COLO668 (cell line): ENCODE measurements around the gene CYP11A1.

Experiments used
- DNase-seq: peaks from one replicate; lab custom pipeline; 2025; ENCODE audit not compliant: unreplicated experiment; lab: John Stamatoyannopoulos, UW

CYP11A1 gene

DNA sequence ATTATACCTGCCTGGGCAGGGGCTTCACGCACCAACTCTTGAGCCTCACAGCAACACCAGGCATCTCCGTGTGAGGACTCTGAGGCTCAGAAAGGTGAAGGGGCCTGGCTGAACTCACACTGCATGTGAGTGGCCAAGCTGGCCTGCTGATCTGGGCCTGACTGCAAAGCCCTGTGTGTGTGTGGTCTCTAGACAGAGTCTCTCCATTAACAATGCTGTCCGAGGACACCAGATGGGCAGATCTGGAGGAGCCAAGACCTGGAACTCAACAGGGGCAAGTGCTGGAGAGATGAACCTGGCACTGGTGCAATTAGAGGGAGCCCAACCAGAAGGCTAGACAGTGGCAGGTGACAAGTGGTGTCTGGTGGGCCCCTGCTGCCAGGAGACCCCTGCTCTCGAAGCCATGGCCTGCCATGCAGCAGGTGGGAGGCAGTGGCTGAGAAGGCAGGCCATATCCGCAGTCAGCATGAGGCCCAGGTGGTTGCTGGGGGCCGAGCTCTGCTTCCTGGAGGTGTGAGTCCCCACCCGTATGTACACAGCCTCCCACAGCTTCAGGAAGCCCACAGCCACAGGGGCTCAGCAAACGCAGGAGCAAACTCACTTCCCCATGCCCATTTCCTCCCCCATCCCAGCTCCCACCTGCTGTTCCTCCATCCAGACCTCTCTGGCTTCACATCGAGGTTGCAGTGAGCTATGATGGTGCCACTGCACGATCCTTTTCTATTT lies 39.0 kb downstream of the CYP11A1 start:
- peak; percentile 37 for DNase-seq

DNA sequence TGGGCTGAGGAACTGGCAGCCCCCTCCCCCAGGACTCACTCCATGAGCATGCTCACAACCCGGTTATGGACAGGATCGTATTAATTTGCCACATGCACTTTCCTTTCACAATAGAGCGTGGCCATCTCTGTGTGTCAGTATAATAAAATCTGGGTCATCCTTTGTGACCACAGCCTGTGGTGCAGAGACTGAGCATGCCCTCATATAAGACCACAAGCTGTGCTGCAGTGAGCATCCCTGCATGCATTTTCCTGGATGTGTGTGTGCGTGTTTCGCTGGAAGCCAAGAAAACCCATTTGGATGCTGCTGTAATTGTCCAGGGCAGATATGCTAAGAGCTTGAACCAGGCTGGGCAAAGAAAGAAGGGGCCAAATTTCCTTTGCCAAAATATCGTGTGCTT lies 39.7 kb downstream of the CYP11A1 start:
- DNase-seq: no peak

DNA sequence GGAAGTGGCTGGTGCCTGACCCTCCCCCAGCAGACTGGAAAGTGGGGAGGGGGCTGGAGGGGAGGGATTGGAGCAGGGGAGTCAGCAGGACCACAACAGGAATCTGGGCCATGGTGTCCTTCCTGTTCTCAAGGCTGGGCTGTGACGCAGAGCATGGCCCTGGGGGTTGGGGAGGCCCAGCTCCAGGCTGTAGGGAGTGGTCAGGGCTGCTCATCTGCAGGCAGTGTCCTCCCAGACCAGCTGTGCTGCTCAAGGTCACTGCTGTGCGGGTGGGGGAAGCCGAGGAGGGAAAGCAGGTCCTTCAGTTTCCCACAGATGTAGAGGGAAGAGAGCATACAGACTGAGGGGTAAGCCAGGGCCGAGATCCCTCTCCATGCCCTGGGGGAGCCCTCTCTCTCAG lies 40.7 kb downstream of the CYP11A1 start:
- DNase-seq: no peak

DNA sequence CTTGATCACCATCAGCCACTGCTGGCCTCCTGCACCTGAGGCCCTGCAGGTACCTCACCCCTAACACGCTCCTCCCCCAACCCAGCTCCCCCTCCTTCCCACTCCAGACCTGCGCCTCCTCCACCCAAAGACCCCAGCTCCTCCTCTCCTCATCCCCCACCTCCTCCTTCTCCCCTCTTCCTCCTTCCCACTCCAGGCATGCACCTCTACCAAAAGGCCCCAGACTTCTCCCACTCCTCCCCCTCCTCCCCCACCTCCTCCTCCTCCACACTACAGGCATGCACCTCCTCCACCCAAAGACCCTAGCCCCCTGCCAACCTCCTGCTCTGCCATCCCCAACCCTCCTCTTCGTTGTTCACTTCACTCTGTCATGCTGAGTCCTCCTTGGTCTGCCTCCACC lies 42.7 kb downstream of the CYP11A1 start:
- no peak for DNase-seq

DNA sequence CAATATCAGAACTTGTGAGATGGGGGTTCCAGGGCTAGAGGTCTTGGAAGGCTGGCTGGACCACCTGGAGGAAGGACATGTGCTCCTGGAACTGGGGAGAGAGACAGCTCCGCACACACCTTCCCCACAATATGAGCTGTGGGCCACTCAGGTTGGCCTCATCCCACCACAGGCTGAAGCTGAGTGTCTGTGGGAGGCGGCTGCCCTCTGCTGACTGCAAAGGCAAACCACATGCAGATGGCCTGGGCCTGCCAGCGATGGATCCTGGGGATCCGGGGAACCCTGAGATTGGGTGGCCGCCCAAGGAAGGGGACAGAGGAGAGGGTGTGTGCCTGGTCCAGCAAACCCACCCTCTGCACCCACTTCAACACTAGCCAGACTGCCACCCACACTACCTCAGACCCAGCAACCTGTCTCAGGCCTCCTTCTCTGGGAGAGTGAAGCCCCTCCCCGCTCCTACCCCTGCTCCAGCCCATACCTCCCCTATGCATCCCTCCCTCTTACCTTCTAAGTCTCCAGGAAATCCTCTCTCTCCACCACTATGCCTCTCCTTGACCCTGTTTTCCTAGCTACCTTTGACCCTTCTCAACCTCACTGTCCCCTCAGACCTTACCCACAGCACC lies 44.8 kb downstream of the CYP11A1 start:
- peak; percentile 68 for DNase-seq

DNA sequence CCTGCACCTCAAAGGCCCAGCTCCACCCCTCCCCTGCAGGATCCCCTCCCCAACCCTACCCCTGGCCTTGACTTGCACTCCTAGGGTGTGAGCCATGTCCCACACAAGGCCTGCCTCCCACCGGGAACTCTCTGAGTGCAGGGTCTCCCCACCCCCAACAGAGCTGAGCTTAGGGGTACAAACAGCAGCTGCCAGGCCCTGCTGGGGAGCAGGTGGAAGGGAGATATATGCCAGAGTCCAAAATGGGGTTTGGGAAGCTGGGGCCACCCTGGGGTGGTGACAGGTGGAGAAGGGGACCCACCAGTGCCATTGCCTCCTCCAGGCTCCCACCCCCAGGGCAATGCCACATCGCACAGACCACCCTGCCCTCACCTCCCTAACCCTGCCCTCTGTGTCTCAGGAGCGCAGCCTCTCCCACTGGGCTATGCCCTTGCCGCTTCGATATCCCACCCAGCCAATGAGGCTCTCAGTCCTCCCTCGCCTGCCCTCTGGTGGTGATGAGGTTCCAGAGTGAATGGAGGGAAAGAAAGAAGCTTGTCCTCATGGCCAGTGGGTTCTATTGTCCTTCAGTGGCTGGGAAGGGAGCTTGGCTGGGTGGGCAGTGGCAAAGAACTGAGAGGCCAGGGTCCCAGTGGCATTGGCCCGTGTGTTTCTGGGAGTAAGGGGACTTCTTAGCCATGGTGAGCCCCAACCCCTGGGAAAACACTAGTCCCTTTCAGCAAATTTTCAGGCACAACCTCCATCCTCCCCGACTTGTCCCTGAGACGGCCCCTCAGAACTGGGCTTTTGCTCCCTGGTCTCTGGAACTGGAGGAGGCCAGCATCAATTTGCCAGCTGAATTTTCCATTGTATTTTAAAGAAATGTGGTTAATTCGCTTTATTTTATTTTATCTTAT lies 46.8 kb downstream of the CYP11A1 start:
- peak; percentile 57 for DNase-seq

DNA sequence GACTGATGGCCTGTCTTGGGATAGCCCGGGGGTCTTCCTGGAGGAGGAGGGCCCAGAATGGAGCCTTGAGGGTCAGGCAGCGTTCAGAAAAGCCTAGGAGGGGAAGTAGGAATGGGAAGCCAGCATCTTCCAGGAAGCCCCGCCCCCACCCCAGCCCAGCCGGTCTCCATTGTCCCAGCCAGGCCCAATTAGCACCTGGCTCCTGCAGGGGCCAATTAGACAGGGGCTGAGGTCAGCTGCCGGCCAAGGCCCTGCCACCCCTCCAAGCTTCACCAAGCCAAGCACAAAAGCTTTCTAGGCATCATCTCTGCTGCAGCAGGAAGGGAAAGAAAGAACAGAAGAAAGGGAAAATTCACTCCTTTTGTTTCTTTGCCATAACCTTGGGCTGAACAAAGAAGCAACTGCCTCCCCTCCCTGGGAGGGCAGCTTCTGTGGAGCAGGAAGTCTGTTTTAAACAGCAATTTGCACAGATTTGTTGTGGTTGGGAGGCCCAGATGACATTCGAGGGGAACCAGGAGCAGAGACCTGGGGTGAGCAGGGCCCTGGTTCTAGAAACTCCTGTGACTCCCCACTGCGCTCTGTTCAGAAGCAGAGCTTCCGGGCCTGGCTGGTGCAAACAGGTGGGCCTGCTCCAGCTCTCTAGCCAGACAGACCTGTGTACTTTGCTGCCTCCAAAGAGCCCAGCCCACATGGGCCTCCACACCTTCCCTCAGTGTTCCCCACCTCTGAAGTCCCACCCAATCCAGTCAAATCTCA lies 47.7 kb downstream of the CYP11A1 start:
- peak; percentile 45 for DNase-seq

DNA sequence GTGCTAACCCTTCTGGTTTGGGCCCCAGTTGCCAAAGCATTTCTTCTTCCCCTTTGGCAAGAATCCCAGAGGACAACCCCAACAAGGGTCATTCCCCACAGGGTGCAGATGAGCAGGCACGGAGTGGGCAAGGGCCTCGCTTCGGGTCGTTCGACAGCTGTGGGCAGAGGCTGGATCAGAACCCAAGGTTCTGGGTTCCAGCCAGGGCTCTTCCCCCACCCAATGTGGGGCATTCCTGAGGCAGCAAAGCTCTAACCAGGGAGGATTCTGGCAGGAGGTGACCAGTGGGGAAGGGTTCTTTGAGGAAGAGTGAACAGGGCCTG lies 48.3 kb downstream of the CYP11A1 start:
- no peak for DNase-seq

DNA sequence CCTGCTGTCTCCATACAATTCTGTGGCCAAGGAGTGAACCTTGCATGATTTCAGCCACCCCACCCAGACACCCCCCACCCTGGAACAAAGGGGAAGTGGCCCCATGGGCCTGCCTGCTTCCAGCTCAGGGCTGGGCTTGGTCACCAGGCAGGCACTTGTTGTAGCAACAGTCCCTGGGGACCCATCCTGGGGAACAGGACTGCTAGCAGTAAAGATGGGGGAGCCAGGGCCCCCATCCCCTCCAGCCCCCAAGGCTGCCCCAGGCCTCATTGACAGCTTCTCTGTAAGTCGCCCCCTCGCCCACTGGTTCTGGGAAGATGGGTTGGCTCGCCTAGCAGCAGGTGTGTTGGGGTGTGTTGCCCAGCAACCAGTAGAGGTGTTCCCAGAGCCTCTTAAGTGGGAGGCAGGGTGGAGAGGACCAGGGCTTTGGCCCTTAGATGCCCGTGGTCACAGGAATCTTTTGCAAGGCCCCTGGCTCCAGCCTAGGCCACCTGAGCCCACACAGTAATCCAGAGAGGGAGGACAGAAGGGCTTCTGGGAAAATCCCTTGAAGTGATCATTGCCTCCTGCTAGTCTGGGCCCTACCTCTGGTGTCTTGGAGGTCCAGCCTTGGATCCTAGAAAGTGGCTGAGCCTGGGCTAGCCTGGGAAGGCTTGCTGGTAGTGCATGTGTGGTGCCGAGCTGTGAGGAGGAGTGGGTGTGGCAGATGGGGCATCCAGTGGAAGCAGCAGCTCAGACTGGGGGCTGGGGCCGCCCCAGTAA lies 48.9 kb downstream of the CYP11A1 start:
- DNase-seq: peak; percentile 84

DNA sequence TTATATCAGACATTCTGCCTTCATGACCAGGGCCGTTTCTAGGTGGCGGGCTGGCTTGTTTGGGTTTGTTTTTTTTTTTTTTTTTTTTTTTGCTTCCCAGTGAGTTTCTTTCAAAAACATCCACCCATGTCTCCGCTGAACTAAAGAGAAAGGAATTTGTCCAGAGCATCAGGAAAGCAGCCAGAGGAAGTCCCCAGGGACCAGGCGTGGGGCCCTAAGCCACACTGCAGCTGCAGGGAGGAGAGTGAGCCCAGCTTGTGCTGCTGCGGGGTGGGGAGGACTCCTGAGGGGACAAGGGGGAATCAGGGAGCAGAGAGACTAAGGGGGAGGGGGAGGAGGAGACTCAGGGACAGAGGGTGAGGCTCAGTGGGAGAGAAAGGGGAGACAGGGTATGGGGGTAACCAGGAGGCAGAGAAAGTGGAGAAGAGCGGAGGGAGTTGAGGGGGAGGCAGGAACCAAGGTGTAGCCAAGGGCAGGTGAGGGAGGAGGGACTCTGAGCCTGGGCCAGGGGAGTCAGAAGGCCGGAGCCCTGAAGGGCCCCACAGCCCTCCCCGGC lies 49.5 kb downstream of the CYP11A1 start:
- DNase-seq: peak; percentile 68

DNA sequence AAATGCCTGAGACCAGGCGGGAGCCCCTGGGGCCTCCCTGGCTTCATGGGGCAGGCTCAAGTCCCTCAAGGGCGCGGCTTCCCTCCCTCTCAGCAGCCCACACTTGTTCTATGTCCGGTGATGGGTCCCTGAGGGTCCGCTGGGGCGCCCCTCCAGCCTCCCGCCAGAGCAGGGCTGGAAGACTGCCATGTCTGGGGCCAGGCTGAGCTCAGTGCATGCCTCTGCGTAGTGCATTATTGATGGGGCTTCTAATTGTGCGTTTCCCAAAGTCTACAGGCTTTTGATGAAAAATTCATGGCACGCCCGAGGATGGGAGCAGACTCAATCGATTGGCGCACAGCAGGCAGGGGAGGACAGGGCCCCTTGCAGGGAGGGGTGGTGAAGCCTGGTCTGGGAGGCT lies 51.3 kb downstream of the CYP11A1 start:
- no peak for DNase-seq

DNA sequence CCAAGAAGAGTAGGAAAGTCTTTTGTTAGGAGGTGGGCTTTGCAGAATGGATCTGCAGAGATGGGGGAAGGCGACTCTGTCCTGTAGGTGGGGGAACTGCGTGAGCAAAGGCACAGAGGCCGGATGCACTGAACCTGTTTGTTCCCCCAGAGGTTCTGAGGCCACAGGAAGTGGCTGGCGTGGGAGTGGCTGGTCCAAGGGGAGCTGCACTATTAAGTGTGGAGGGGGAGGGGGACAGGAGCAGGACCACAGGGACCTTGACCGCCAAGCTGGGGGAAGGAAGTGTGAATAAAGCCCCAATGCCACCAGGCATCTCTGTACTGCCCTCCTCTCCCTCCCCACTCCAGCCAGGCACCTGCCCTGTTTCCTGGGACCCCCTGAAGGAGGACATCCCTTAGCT lies 51.8 kb downstream of the CYP11A1 start:
- DNase-seq: peak; percentile 8

DNA sequence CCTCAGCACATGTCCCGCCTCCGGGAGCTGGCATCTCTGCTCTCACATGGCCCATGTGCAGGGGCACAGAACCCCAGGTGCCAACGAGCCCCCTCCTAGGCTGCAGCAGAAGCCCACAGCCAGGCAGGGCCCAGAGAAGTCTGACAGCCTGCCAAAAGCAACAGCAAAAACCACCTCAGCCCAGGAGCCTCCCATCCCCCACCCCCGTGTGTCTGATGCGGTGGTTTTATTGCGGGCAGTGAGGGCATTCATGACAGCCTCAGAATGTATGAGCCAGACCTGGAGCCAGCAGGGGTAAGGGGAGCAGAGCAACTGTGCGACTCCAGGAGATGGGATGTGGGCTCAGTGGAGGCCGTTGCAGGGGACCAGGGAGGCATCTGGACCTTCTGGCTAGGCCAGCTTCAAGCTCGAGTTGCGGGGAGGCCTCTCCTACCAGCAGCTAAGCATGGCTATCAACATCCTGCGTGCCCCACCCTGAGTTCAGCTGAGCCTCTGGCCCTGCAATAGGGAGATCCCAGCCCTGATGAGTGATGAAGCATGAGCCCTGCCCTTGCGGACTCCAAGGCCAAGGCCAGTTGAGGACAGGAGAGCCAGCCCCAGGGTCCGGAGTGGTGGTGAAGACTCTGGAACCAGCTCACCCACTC lies 52.5 kb downstream of the CYP11A1 start:
- peak; percentile 26 for DNase-seq

DNA sequence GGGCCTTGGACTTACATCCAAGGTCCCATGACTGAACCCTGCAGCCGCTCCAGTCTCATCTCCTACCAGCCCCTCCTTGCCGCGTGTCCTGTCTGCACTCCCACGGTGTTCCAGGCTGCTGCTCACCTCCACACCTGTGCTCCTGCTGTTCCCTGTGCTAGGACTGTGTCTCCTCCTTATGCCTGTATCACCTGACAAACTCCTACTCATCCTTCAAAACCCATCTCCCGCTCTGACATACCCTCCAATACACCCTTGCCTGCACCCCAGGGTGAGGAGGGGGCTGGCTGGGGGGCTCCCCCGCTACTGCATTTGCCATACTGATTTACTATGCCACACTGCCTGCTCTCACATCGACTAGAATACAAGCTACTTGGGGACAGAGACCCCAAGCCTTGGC lies 53.6 kb downstream of the CYP11A1 start:
- DNase-seq: no peak

DNA sequence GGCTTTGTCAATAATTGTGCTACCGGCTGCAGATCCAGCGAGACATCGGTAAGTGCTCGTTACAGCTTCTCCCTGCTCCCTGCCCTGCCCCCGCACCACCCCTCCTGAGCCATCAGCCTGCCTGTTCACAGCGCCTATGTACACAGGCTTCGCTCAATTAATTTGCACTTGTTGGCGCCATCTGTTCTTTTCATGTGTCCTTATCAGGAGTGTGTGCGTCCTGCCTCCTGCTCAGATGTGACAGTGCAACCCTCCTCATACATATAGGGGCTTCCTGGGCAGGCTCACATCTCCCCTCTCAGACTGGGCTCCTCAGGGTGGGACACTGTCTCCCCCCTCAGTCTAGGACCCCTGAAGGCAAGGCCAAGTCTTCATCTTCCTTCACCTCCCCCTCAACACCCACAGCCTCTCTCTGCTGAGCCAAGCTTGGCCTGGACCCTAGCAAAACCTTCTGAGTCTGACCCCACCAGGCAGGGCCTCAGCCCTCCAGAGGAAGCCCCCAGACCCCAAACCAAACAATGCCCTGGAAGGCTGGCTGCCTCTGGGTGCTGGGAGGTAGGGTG lies 54.9 kb downstream of the CYP11A1 start:
- peak; percentile 87 for DNase-seq

DNA sequence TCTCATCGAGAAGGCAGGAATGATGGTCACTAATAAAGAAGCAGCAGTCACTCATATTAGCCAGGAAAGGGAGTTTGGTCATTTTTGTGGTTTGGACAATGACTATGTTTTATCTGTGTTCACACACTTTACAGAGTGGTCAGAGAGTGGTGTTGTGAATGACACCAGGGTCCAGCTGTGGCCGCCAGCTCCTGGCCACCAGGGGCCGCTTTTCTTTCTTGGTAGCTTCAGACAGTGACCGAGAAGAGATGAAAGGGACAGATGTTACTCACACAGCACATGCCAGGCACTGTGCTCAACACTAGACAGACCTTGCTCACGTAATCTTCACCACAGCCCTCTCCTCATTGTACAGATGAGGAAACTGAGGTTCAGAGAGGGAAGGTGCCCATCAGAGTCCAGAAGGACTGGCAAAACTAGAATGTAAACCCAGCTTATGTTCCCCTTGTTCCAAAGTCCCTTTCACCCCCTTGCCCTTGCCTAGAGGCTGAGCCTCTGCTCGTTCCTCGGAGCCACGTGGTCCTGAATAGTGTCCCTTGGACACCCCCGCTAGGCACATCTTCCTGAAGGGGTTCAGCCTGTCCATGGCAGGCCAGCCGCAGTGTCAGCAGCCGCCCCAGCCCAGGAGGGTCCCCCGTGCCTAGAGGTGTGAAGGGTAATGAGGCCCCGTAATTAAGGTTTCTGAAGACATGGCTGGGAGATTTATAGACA lies 55.6 kb downstream of the CYP11A1 start:
- peak; percentile 67 for DNase-seq

DNA sequence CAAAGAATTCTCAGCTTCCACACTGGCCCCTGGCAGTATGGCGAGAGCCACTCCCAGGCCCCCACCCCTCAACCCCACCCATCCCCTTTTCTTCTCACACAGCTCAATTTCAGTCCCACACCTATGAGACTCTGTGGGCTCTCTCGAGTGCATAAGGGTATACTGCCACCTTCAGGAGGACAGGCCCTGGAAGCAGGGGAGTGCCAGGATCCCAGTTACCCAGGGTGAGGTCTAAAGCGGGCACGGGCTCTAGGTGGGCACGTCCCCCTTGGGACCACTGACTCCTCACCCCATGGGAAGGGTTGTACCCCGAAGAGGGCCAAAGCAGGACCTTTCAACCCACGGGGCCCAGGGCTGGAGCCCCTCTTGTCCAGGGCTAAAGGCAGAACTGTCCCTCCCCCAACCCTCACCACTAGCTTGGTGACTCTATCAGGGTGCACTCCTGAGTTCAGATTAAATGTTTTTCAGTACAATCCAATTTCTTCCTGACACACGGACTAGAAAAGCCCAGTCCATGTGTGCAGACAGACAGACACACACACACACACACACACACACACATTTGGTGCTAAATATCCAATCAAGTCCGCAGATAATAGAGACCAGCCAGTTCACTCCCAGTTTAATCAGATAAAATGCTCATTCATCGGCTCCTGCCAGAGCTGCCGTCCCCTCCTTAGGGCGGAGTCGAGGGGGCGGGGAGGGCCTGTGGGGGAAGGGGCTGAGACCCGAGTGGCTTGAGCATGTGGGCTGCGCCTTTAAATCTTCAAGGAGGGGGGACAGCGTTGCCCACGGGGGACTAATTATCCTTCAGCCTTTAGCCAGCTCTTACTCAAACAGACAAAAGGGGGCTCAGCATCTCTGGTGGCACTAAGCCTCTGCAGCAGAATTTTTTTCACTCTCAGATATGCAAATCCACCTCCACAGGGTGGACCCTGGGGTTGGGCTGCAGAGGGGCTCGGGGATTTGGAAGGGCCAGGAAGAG lies 59.3 kb downstream of the CYP11A1 start:
- DNase-seq: peak; percentile 63

DNA sequence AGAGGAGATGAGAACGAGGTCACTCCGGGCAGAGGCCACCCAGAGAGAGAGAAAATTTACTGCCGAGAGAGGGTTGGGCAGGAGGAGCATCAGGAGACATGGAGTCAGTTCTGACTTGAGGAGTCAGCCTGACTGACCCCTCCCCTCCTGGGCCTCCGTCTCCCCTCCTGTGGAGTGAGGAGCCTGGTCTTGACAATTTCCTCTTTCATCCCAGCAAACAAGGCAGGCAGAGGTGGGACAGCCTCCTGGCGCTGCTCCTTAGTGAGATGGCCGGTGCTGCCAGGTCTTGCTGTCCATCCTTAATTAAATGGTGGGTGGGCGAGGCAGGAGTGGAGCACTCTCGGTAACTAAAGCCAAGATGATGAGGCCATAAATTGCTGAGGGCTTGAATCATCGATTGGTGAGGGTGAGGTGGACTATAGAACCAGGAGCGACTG lies 60.6 kb downstream of the CYP11A1 start:
- DNase-seq: no peak
